ENCODE measurements around the gene TCAP.

TCAP gene

GRCh38 chr17:39651923-39652586, 13.1 kb upstream of the TCAP start:
- no peak for DNase-seq

GRCh38 chr17:39652587-39653315, 12.4 kb upstream of the TCAP start:
- no peak for DNase-seq

- DNase-seq: no peak
Observed at GRCh38 chr17:39653316-39653661, 11.9 kb upstream of the TCAP start.

GRCh38 chr17:39653662-39654331, 11.4 kb upstream of the TCAP start:
- peak; percentile 88 for DNase-seq

- DNase-seq: no peak
Observed at GRCh38 chr17:39655105-39655504, 10.0 kb upstream of the TCAP start.

- no peak for DNase-seq
Observed at GRCh38 chr17:39658346-39658745, 6.8 kb upstream of the TCAP start.

GRCh38 chr17:39658760-39659159, 6.4 kb upstream of the TCAP start:
- DNase-seq: no peak

- no peak for DNase-seq
Observed at GRCh38 chr17:39659279-39660010, 5.7 kb upstream of the TCAP start.

GRCh38 chr17:39660011-39660360, 5.2 kb upstream of the TCAP start:
- no peak for DNase-seq

GRCh38 chr17:39660397-39661385, 4.5 kb upstream of the TCAP start:
- DNase-seq: no peak

GRCh38 chr17:39661744-39662541, 3.2 kb upstream of the TCAP start:
- DNase-seq: no peak

GRCh38 chr17:39662551-39663339, 2.4 kb upstream of the TCAP start:
- DNase-seq: no peak

GRCh38 chr17:39663340-39663687, 1.8 kb upstream of the TCAP start:
- DNase-seq: no peak

- no peak for DNase-seq
Observed at GRCh38 chr17:39663688-39664580, 1.2 kb upstream of the TCAP start.

- DNase-seq: no peak
Observed at GRCh38 chr17:39665642-39666224, 584 bp downstream of the TCAP start.

- DNase-seq: no peak
Observed at GRCh38 chr17:39666231-39666600, 1.1 kb downstream of the TCAP start.

- DNase-seq: no peak
Observed at GRCh38 chr17:39666601-39667261, 1.6 kb downstream of the TCAP start.

GRCh38 chr17:39667262-39667944, 2.3 kb downstream of the TCAP start:
- no peak for DNase-seq

All from activated CD4-positive, CD25-positive, alpha-beta regulatory T cell treated with anti-CD3 and anti-CD28 coated beads, Interleukin-2, amount 50 U/mL, for 72 hours (primary cell).